ENCODE data around the gene RABGGTA. TPM values are rescaled to one million over a fixed set of nuclear protein-coding genes. Genes with fewer than 3 reads are reported as not detected.

RABGGTA gene
- total and polyA plus RNA-seq, 2 donors (not counting 1 experiment from before 2014, with no cell fraction given) = 70.1 to 159 TPM

- H4K20me1 ChIP-seq (ENCODE audit: control insufficient read depth, insufficient read depth, low read length, poor library complexity, severe bottlenecking) = no peaks in the 10 kb centered on the region
- H3K79me2 ChIP-seq (ENCODE audit: control insufficient read depth, insufficient read depth, low read length) = no peaks in the 10 kb centered on the region
- no peaks in the 10 kb centered on the region for H3K27me3 Mint-ChIP-seq
- CTCF ChIA-PET = interaction anchor here (0.7 to 0.9 kb wide), 3 partner anchors 10 to 31 kb away, joined by 3 read pairs; partner anchors contain the start of gene RABGGTA
- H3K36me3 ChIP-seq (replicated peaks in 1 of 2; ENCODE audit: control extremely low read depth in 1 of 2, control insufficient read depth in 1 of 2, extremely low read depth in 1 of 2, insufficient read depth in 2 of 2, low read length in 1 of 2) = peaks cover 0 to 10% of the 10 kb centered on the region in 2 experiments
- no peak overlapping the region for H3K27ac Mint-ChIP-seq
- DNase-seq (no peak), ATAC-seq (ENCODE audit: low read depth) (no peak)
- no peaks in the 10 kb centered on the region for H3K9me3 Mint-ChIP-seq (ENCODE audit: insufficient read depth)
- H3K27me3 ChIP-seq (replicated peaks in 1 of 4; ENCODE audit: control extremely low read depth in 1 of 4, control insufficient read depth in 3 of 4, insufficient read depth in 4 of 4, low read length in 3 of 4) = no peaks in the 10 kb centered on the region
- H3K4me1 Mint-ChIP-seq = no peaks in the 10 kb centered on the region
- intact Hi-C loops (cut with micrococcal nuclease) = no loop called here
- no peaks in the 10 kb centered on the region for H3K9me3 ChIP-seq (ENCODE audit: control extremely low read depth in 1 of 3, control insufficient read depth in 2 of 3, insufficient read depth in 1 of 3, low read length in 2 of 3)
- POLR2A ChIA-PET = no interaction called here
- no peak overlapping the region for H3K27ac ChIP-seq (ENCODE audit: low read length in 2 of 2)
- TF ChIP-seq EZH2 (IDR thresholded peaks at IDR 0.05; ENCODE audit: borderline replicate concordance, insufficient read depth, low read depth, low read length, poor library complexity, severe bottlenecking) (no peak), CTCF (IDR thresholded peaks at IDR 0.05) (no peak)
- over 99% methylated on average over 16 of the region's 20 CpGs for WGBS (ENCODE audit: insufficient coverage)
- H3K4me2 ChIP-seq (replicated peaks; ENCODE audit: low read depth, low read length, poor library complexity, severe bottlenecking) = no peak overlapping the region
- no peak overlapping the region for H3K4me3 ChIP-seq (ENCODE audit: control extremely low read depth in 1 of 5, extremely low read depth in 1 of 5, insufficient read depth in 1 of 5, low read depth in 2 of 5, low read length in 4 of 5)
- H2AFZ ChIP-seq (ENCODE audit: insufficient read depth, low read depth, low read length, poor library complexity, severe bottlenecking) = no peak overlapping the region
- H3K4me3 Mint-ChIP-seq = no peak overlapping the region
- no peaks in the 10 kb centered on the region for H3K4me1 ChIP-seq (ENCODE audit: control insufficient read depth in 2 of 2, insufficient read depth in 2 of 2, low read length in 2 of 2)
- H3K9ac ChIP-seq (ENCODE audit: low read length) = no peak overlapping the region
These were observed 10.0 kb downstream of the RABGGTA start for GRCh38 chr14:24261256-24261968.

DNA sequence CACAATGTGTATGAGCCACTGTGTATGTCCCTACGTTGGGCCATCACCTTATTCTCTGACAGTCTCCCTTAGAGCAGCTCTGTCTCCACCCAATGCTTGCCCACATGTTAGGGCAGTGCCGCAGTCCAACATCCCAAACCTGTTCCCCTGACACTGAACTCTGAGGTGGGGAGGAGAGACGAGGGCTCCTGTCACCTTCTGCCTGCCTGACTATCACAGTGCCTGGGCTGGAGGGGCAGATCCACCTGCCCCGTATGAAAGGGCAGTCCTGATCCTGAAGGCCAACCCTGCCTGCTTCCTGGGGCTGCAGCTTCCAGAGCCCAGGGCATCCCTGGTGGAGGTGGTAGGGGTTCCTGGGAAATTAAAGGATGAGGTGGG lies 10.6 kb downstream of the RABGGTA start:
- H3K4me2 ChIP-seq (replicated peaks; ENCODE audit: low read depth, low read length, poor library complexity, severe bottlenecking) = no peak overlapping the region
- peaks cover 0 to 9% of the 10 kb centered on the region in 2 experiments for H3K36me3 ChIP-seq (replicated peaks in 1 of 2; ENCODE audit: control extremely low read depth in 1 of 2, control insufficient read depth in 1 of 2, extremely low read depth in 1 of 2, insufficient read depth in 2 of 2, low read length in 1 of 2)
- H3K27ac ChIP-seq (ENCODE audit: low read length in 2 of 2) = no peak overlapping the region
- H2AFZ ChIP-seq (ENCODE audit: insufficient read depth, low read depth, low read length, poor library complexity, severe bottlenecking) = no peak overlapping the region
- no peaks in the 10 kb centered on the region for H3K27me3 Mint-ChIP-seq
- H3K9ac ChIP-seq (ENCODE audit: low read length) = no peak overlapping the region
- ATAC-seq (ENCODE audit: low read depth) (no peak), DNase-seq (no peak)
- no peaks in the 10 kb centered on the region for H3K9me3 Mint-ChIP-seq (ENCODE audit: insufficient read depth)
- H3K4me3 Mint-ChIP-seq = no peak overlapping the region
- no peak overlapping the region for H3K27ac Mint-ChIP-seq
- no peaks in the 10 kb centered on the region for H3K4me1 ChIP-seq (ENCODE audit: control insufficient read depth in 2 of 2, insufficient read depth in 2 of 2, low read length in 2 of 2)
- WGBS (ENCODE audit: insufficient coverage) = 95% methylated on average over 2 of the region's 4 CpGs
- no peaks in the 10 kb centered on the region for H3K79me2 ChIP-seq (ENCODE audit: control insufficient read depth, insufficient read depth, low read length)
- intact Hi-C loops (cut with micrococcal nuclease) = no loop called here
- CTCF ChIA-PET = no interaction called here
- POLR2A ChIA-PET = no interaction called here
- no peak overlapping the region for H3K4me3 ChIP-seq (ENCODE audit: control extremely low read depth in 1 of 5, extremely low read depth in 1 of 5, insufficient read depth in 1 of 5, low read depth in 2 of 5, low read length in 4 of 5)
- no peaks in the 10 kb centered on the region for H4K20me1 ChIP-seq (ENCODE audit: control insufficient read depth, insufficient read depth, low read length, poor library complexity, severe bottlenecking)
- TF ChIP-seq EZH2 (IDR thresholded peaks at IDR 0.05; ENCODE audit: borderline replicate concordance, insufficient read depth, low read depth, low read length, poor library complexity, severe bottlenecking) (no peak), CTCF (IDR thresholded peaks at IDR 0.05) (no peak)
- no peaks in the 10 kb centered on the region for H3K9me3 ChIP-seq (ENCODE audit: control extremely low read depth in 1 of 3, control insufficient read depth in 2 of 3, insufficient read depth in 1 of 3, low read length in 2 of 3)
- no peaks in the 10 kb centered on the region for H3K27me3 ChIP-seq (replicated peaks in 1 of 4; ENCODE audit: control extremely low read depth in 1 of 4, control insufficient read depth in 3 of 4, insufficient read depth in 4 of 4, low read length in 3 of 4)
- no peaks in the 10 kb centered on the region for H3K4me1 Mint-ChIP-seq
